ENCODE results near the gene DPH2.

- TF ChIP-seq CTCF (IDR thresholded peaks at IDR 0.05) (no peak), POLR2A (IDR thresholded peaks at IDR 0.05) (no peak)
Measured at GRCh38 chr1:43936431-43937151, 33.2 kb upstream of the DPH2 start.

Measured in uterus (tissue), 2 donors.